ENCODE results near the gene ATP11C. TPM values are rescaled to one million over a fixed set of nuclear protein-coding genes. Genes with fewer than 3 reads are reported as not detected.

Gene ATP11C
- polyA plus RNA-seq, 2 of the 4 experiments (the other 2 are of a cell fraction) = 16.4 to 34.3 TPM

DNA sequence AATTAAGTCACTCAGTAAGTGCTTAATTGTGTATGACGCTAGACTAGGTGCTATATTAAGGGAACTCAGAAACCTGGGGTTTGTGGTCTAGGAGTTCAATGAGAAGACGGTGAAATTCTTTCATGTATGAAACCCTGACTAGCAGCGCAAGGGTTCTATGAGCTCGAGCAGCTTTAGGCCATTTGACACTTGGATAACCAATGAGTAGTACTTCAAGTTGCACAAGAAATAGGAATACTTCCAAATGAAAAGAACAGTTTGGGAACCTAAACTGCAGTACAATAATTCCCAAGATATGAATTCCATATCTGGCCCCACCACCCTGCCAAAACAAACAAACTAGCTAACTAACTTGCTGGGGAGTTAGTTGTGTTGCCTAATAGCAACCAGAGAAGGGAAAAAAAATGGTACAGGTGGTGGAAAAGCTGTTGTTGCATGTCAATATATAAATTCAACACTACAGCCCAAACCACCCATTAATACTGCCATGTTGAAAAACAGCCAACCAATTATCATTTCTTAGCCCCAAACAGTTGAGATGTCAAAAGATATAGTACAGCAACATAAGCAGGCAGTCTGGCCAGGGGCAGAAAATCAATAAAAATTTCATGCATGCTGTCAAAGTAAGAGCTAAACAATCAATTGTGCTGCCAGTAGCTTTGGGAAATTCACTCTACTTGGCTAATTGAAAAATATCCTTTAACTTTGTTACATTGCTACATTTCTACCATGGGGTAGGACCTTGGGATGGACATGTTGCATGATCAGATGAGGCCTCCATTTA is 170.3 kb downstream of the ATP11C start:
- no peaks in the 10 kb centered on the region for H3K9me3 ChIP-seq
- H3K4me1 ChIP-seq = no peaks in the 10 kb centered on the region
- H3K4me2 ChIP-seq = no peak overlapping the region
- POLR2A ChIA-PET = no interaction called here
- WGBS (ENCODE audit: missing lambda C conversion rate) = 95% methylated on average over 4 of the region's 4 CpGs
- CTCF ChIA-PET = interaction anchor here (0.8 kb wide), 1 partner anchor 13 kb away, joined by 3 read pairs; no protein-coding TSS in a partner anchor
- TF ChIP-seq, protein P1, sequence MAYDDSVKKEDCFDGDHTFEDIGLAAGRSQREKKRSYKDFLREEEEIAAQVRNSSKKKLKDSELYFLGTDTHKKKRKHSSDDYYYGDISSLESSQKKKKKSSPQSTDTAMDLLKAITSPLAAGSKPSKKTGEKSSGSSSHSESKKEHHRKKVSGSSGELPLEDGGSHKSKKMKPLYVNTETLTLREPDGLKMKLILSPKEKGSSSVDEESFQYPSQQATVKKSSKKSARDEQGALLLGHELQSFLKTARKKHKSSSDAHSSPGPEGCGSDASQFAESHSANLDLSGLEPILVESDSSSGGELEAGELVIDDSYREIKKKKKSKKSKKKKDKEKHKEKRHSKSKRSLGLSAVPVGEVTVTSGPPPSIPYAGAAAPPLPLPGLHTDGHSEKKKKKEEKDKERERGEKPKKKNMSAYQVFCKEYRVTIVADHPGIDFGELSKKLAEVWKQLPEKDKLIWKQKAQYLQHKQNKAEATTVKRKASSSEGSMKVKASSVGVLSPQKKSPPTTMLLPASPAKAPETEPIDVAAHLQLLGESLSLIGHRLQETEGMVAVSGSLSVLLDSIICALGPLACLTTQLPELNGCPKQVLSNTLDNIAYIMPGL (CRISPR knock-in tag; IDR thresholded peaks at IDR 0.05; ENCODE audit: borderline replicate concordance) = no peak
- TF ChIP-seq RARB (CRISPR knock-in tag; IDR thresholded peaks at IDR 0.05) = no peak
- no peak for TF ChIP-seq HOXA7 (CRISPR knock-in tag; IDR thresholded peaks at IDR 0.05)
- TF ChIP-seq CBX2 (IDR thresholded peaks at IDR 0.05; ENCODE audit: borderline replicate concordance, low read depth) = no peak
- no peak for TF ChIP-seq ZFP36 (IDR thresholded peaks at IDR 0.05; ENCODE audit: borderline replicate concordance, partially characterized antibody)
- no peak for TF ChIP-seq RAD21 (conservative IDR thresholded peaks at IDR 0.05 in 1 of 2, IDR thresholded peaks at IDR 0.05 in 1 of 2)
- TF ChIP-seq MYC (IDR thresholded peaks at IDR 0.05; ENCODE audit: borderline replicate concordance, low read length) = no peak
- no peak for TF ChIP-seq ZC3H11A (IDR thresholded peaks at IDR 0.05)
- TF ChIP-seq TFCP2L1 (CRISPR knock-in tag; IDR thresholded peaks at IDR 0.05) = no peak
- TF ChIP-seq CEBPB (IDR thresholded peaks at IDR 0.05) = no peak
- no peak for TF ChIP-seq CHD4 (IDR thresholded peaks at IDR 0.05; ENCODE audit: borderline replicate concordance)
- no peak for TF ChIP-seq PHF8 (IDR thresholded peaks at IDR 0.05; ENCODE audit: borderline replicate concordance, low read depth)
- no peak for TF ChIP-seq FOXS1 (CRISPR knock-in tag; IDR thresholded peaks at IDR 0.05)
- TF ChIP-seq RCOR1 (IDR thresholded peaks at IDR 0.05; ENCODE audit: low read depth, low read length) = no peak
- no peak for TF ChIP-seq POLR2AphosphoS2 (conservative IDR thresholded peaks at IDR 0.05; ENCODE audit: low read length)
- TF ChIP-seq, protein P2, sequence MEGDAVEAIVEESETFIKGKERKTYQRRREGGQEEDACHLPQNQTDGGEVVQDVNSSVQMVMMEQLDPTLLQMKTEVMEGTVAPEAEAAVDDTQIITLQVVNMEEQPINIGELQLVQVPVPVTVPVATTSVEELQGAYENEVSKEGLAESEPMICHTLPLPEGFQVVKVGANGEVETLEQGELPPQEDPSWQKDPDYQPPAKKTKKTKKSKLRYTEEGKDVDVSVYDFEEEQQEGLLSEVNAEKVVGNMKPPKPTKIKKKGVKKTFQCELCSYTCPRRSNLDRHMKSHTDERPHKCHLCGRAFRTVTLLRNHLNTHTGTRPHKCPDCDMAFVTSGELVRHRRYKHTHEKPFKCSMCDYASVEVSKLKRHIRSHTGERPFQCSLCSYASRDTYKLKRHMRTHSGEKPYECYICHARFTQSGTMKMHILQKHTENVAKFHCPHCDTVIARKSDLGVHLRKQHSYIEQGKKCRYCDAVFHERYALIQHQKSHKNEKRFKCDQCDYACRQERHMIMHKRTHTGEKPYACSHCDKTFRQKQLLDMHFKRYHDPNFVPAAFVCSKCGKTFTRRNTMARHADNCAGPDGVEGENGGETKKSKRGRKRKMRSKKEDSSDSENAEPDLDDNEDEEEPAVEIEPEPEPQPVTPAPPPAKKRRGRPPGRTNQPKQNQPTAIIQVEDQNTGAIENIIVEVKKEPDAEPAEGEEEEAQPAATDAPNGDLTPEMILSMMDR (IDR thresholded peaks at IDR 0.05) = no peak
- no peak for TF ChIP-seq NPAS2 (CRISPR knock-in tag; IDR thresholded peaks at IDR 0.05; ENCODE audit: borderline replicate concordance)
- FAIRE-seq (no peak), ATAC-seq (no peak), DNase-seq (ENCODE audit: low read depth in 1 of 2, low spot score in 1 of 2) (no peak)
- no peak overlapping the region for H3K4me3 ChIP-seq
- no peak overlapping the region for H3K27ac ChIP-seq

DNA sequence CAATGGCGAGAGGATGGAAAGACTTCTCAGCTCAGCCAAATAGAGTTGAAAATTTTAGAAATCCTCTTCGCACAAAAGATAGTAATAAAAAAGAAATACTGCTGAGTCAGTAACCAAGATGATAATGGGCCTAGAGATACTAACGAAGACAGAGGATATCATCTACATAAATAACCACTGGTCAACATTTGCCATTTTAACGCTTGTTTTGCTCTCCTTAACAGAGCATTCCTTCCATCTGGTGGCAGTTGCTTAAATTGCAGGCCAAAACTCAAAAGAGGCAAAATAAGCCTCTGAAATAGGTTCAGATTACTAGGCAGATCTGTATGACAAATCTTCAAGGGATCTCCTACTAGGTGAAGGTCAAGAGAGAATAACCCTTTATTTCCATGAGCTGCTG is 173.2 kb downstream of the ATP11C start:
- peaks cover 3% of the 10 kb centered on the region; the same call in 1 of the 3 replicates for H3K9me3 ChIP-seq
- TF ChIP-seq MAFK (IDR thresholded peaks at IDR 0.05; ENCODE audit: partially characterized antibody) (peak; percentile 71), SMC3 (IDR thresholded peaks at IDR 0.05) (0 out of 3 replicates have a peak, but pooled peaks have one; percentile 28), RAD21 (conservative IDR thresholded peaks at IDR 0.05 in 1 of 2, IDR thresholded peaks at IDR 0.05 in 1 of 2) (peak; percentile 52 to 63)
- TF ChIP-seq, protein P2 (IDR thresholded peaks at IDR 0.05) = peak; percentile 29; the same call in 2 of the 3 replicates
- TF ChIP-seq, protein P3, sequence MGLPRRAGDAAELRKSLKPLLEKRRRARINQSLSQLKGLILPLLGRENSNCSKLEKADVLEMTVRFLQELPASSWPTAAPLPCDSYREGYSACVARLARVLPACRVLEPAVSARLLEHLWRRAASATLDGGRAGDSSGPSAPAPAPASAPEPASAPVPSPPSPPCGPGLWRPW (IDR thresholded peaks at IDR 0.05) = no peak
- ChIA-PET CTCF (interaction anchor here (0.6 kb wide), 1 partner anchor 16 kb away, joined by 3 read pairs; no protein-coding TSS in a partner anchor), POLR2A (no interaction called here)
- H3K4me1 ChIP-seq = no peaks in the 10 kb centered on the region
- peak; percentile 59 to 72; a peak in 3 of 6 replicates for ATAC-seq
- 82% methylated on average over 4 of the region's 4 CpGs for WGBS (ENCODE audit: missing lambda C conversion rate)
- DNase-seq (ENCODE audit: low read depth in 1 of 2, low spot score in 1 of 2) = peak; percentile 1 to 24
- H3K27ac ChIP-seq = no peak overlapping the region
- FAIRE-seq = no peak
- H3K4me3 ChIP-seq = no peak overlapping the region
- H3K4me2 ChIP-seq = no peak overlapping the region
